ENCODE results near the gene DAGLA.
"Not testable (repeated sequence)": the region's sequence is repeated elsewhere in the genome, so short reads cannot be mapped to it uniquely, and the experiment has no call there.

The DAGLA gene

DNA sequence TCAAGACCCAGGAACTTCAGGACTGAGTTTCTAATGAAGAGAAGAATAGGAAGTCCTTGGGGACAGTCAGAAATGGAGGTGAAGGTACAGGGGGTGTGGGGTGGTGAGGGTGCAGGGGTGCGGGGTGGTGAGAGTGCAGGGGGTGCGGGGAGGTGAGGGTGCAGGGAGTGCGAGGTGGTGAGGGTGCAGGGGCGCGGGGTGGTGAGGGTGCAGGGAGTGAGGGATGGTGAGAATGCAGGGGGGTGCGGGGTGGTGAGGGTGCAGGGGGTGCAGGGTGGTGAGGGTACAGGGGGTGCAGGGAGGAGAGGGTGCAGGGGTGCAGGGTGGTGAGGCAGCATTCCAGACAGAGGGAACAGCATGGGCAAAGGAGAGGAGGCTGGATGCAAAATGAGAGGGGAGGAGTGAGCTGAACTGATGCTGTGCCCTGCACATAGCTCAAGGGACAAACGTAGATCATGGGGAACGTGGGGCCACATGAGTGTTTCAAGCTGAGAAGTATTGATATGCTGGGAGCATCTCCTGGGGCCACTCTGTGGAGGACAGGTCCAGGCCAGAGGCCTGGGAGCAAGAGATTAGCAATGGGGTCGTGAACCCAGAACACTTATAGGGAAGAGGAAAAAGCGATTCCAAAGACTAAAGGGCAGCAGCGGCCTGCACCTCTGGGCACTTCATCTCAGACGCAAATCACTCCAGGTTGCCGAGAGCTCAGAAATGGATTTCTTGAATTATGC is 23.7 kb upstream of the DAGLA start:
- no peak overlapping the region for H2AFZ ChIP-seq (ENCODE audit: low read length)
- H3K27me3 ChIP-seq (replicated peaks; ENCODE audit: insufficient read depth, low read length) = peaks cover 78% of the 10 kb centered on the region
- H3K27ac ChIP-seq (ENCODE audit: low read length) = no peak overlapping the region
- H3K4me3 ChIP-seq (ENCODE audit: low read length) = no peak overlapping the region
- H3K9me3 ChIP-seq (replicated peaks; ENCODE audit: insufficient read depth, low read length) = no peaks in the 10 kb centered on the region
- TF ChIP-seq EZH2phosphoT487 (IDR thresholded peaks at IDR 0.05; ENCODE audit: low read length) (no peak), EZH2 (optimal IDR thresholded peaks at IDR 0.05; ENCODE audit: low read depth, low read length) (no peak)
- TF ChIP-seq, protein P1, sequence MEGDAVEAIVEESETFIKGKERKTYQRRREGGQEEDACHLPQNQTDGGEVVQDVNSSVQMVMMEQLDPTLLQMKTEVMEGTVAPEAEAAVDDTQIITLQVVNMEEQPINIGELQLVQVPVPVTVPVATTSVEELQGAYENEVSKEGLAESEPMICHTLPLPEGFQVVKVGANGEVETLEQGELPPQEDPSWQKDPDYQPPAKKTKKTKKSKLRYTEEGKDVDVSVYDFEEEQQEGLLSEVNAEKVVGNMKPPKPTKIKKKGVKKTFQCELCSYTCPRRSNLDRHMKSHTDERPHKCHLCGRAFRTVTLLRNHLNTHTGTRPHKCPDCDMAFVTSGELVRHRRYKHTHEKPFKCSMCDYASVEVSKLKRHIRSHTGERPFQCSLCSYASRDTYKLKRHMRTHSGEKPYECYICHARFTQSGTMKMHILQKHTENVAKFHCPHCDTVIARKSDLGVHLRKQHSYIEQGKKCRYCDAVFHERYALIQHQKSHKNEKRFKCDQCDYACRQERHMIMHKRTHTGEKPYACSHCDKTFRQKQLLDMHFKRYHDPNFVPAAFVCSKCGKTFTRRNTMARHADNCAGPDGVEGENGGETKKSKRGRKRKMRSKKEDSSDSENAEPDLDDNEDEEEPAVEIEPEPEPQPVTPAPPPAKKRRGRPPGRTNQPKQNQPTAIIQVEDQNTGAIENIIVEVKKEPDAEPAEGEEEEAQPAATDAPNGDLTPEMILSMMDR (IDR thresholded peaks at IDR 0.05; ENCODE audit: low read length) = no peak
- H3K36me3 ChIP-seq (replicated peaks; ENCODE audit: insufficient read depth, low read length) = no peaks in the 10 kb centered on the region
- H3K4me1 ChIP-seq (ENCODE audit: low read length) = no peaks in the 10 kb centered on the region
- H3K9me2 ChIP-seq (replicated peaks; ENCODE audit: insufficient read depth, low read length) = no peaks in the 10 kb centered on the region
- H3F3A ChIP-seq (ENCODE audit: insufficient read depth, low read length) = no peaks in the 10 kb centered on the region
- no peak for DNase-seq
- no peak overlapping the region for H3K9ac ChIP-seq (ENCODE audit: low read length)
- H3K4me2 ChIP-seq (ENCODE audit: low read depth, low read length) = no peak overlapping the region
- no peaks in the 10 kb centered on the region for H3K79me2 ChIP-seq (ENCODE audit: low read length)
- H4K20me1 ChIP-seq (ENCODE audit: insufficient read depth, low read length) = no peaks in the 10 kb centered on the region

DNA sequence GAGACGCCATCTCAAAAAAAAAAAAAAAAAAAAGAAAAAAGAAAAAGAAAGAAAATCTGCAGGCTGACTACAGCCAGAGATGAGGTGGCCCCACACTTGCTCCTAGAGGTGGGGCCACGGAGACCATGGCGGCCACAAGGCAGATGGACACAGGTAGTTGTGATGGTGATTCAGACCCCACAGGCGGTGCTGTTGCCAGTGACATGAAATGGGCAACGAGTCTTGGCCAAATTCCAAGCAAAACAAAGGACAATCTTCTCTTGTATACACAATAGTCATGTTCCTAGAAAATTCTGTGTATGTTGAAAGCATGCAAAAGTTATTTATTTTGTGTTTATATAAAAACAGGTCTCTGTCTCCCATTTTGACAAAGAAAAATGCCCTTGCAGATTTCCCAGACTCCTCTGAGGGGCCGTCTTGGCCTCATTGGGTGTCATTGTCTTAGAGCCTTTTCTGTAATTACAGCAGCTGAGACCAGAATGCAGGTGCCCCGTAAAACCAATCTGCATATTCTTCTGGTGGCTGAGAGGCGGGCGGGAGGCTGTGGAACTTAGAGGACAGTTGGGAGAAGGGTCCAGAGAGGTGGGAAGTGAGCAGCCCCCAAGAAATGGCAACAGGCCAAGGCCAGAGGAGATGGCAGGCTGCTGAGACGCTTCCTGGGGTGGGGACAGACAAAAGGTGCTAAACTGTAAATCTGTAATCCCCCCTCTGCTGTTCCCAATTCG is 22.5 kb upstream of the DAGLA start:
- H3K9me2 ChIP-seq (replicated peaks; ENCODE audit: insufficient read depth, low read length) = no peaks in the 10 kb centered on the region
- no peak overlapping the region for H3K4me2 ChIP-seq (ENCODE audit: low read depth, low read length)
- no peak for TF ChIP-seq EZH2 (optimal IDR thresholded peaks at IDR 0.05; ENCODE audit: low read depth, low read length)
- TF ChIP-seq, protein P1 (IDR thresholded peaks at IDR 0.05; ENCODE audit: low read length) = no peak
- TF ChIP-seq EZH2phosphoT487 (IDR thresholded peaks at IDR 0.05; ENCODE audit: low read length) = no peak
- no peaks in the 10 kb centered on the region for H4K20me1 ChIP-seq (ENCODE audit: insufficient read depth, low read length)
- no peaks in the 10 kb centered on the region for H3K4me1 ChIP-seq (ENCODE audit: low read length)
- no peaks in the 10 kb centered on the region for H3K36me3 ChIP-seq (replicated peaks; ENCODE audit: insufficient read depth, low read length)
- no peak overlapping the region for H3K4me3 ChIP-seq (ENCODE audit: low read length)
- no peak for DNase-seq
- H3K79me2 ChIP-seq (ENCODE audit: low read length) = no peaks in the 10 kb centered on the region
- H3F3A ChIP-seq (ENCODE audit: insufficient read depth, low read length) = no peaks in the 10 kb centered on the region
- no peaks in the 10 kb centered on the region for H3K9me3 ChIP-seq (replicated peaks; ENCODE audit: insufficient read depth, low read length)
- H3K9ac ChIP-seq (ENCODE audit: low read length) = no peak overlapping the region
- H3K27me3 ChIP-seq (replicated peaks; ENCODE audit: insufficient read depth, low read length) = peaks cover 77% of the 10 kb centered on the region
- no peak overlapping the region for H2AFZ ChIP-seq (ENCODE audit: low read length)
- H3K27ac ChIP-seq (ENCODE audit: low read length) = no peak overlapping the region

DNA sequence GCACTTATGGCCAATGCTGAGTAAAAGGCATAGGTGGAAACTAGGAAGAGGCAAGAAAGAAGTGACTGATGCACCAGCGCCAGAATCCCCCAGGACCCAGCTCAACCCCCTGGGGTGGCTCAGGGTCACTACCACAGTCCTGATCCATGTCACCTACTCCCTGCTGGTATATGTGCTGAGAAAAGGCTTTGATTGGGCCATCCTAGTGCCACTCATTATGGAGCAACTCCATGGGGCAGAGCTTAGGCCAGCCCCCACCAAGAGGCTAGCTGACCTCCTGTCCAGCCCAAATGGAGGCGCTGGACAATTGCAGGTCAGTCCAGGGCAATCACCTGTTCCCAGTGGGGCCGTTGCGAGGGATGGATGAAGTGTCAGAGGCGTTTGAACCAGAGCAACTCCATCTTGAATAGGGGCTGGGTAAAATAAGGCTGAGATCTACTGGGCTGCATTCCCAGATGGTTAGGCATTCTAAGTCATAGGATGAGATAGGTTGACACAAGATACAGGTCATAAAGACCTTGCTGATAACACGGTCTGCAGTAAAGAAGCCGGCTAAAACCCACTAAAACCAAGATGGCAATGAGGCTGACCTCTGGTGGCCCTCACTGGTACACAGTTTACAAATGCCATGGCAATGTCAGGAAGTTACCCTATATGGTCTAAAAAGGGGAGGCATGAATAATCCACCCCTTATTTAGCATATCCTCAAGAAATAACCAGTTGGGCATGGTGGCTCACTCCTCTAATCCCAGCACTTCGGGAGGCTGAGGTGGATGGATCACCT is 20.6 kb upstream of the DAGLA start:
- Histone ChIP-seq H3K4me1 (ENCODE audit: low read length) (no peaks in the 10 kb centered on the region), H3K36me3 (replicated peaks; ENCODE audit: insufficient read depth, low read length) (no peaks in the 10 kb centered on the region), H2AFZ (ENCODE audit: low read length) (no peak overlapping the region), H3K27me3 (replicated peaks; ENCODE audit: insufficient read depth, low read length) (peaks cover 64% of the 10 kb centered on the region), H3K4me2 (ENCODE audit: low read depth, low read length) (no peak overlapping the region), H3K9me3 (replicated peaks; ENCODE audit: insufficient read depth, low read length) (no peaks in the 10 kb centered on the region), H3K79me2 (ENCODE audit: low read length) (no peaks in the 10 kb centered on the region), H3K27ac (ENCODE audit: low read length) (no peak overlapping the region), H3K9ac (ENCODE audit: low read length) (no peak overlapping the region), H4K20me1 (ENCODE audit: insufficient read depth, low read length) (no peaks in the 10 kb centered on the region), H3K9me2 (replicated peaks; ENCODE audit: insufficient read depth, low read length) (no peaks in the 10 kb centered on the region), H3F3A (ENCODE audit: insufficient read depth, low read length) (no peaks in the 10 kb centered on the region), H3K4me3 (ENCODE audit: low read length) (no peak overlapping the region)
- DNase-seq = no peak
- no peak for TF ChIP-seq EZH2 (optimal IDR thresholded peaks at IDR 0.05; ENCODE audit: low read depth, low read length)
- no peak for TF ChIP-seq EZH2phosphoT487 (IDR thresholded peaks at IDR 0.05; ENCODE audit: low read length)
- TF ChIP-seq, protein P1 (IDR thresholded peaks at IDR 0.05; ENCODE audit: low read length) = no peak

DNA sequence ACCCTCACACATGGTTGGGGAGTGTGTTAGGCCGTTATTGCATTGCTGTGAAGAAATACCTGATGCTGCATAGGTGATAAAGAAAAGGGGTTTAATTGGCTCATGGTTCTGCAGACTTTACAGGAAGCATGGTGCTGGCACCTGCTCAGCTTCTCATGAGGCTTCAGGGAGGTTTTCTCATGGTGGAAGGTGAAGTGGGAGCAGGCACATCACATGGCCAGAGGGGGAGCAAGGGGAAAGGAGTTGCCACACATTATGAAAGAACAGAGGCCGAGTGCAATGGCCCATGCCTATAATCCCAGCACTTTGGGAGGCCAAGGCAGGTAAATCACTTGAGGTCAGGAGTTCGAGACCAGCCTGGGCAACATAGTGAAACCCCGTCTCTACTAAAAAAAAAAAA is 19.2 kb upstream of the DAGLA start:
- not testable (repeated sequence) for H4K20me1 ChIP-seq (ENCODE audit: insufficient read depth, low read length); H3K27ac ChIP-seq (ENCODE audit: low read length); H3K9me3 ChIP-seq (replicated peaks; ENCODE audit: insufficient read depth, low read length); H3K4me1 ChIP-seq (ENCODE audit: low read length); H2AFZ ChIP-seq (ENCODE audit: low read length); DNase-seq; H3K79me2 ChIP-seq (ENCODE audit: low read length); H3K4me3 ChIP-seq (ENCODE audit: low read length); H3K9me2 ChIP-seq (replicated peaks; ENCODE audit: insufficient read depth, low read length); H3F3A ChIP-seq (ENCODE audit: insufficient read depth, low read length); H3K9ac ChIP-seq (ENCODE audit: low read length); H3K36me3 ChIP-seq (replicated peaks; ENCODE audit: insufficient read depth, low read length); H3K4me2 ChIP-seq (ENCODE audit: low read depth, low read length)
- peaks cover 66% of the 10 kb centered on the region for H3K27me3 ChIP-seq (replicated peaks; ENCODE audit: insufficient read depth, low read length)

All from MM.1S (cell line).